A549 (cell line): ENCODE measurements around the gene LUZP2. TPM values are rescaled to one million over a fixed set of nuclear protein-coding genes. Genes with fewer than 3 reads are reported as not detected.

Experiments
- ATAC-seq, 2 experiments: fragments of 200-7000 bp in 1 of 2; fragments of >200 bp in 1 of 2; cut with Nextera tagmentation in 1 of 2; cut with Tn5 transposase in 1 of 2; 3 replicates each; pipeline versions ENCODE4 v1.8.0 to v1.9.1; 2018 to 2020; ENCODE audit warnings: mild to moderate bottlenecking in 1 of 2, moderate library complexity in 1 of 2
- CTCF ChIA-PET: fragments of 300-600 bp; sonication (Branson Sonifier 250); formaldehyde crosslinking; extraction: SDS; loops from one replicate; lab custom pipeline; 2021; ENCODE audit warnings: antibody characterized with exemption, inconsistent platforms; lab: Yijun Ruan, JAX
- POLR2A ChIA-PET: fragments of 350-600 bp; formaldehyde crosslinking; extraction: SDS; loops from one replicate; lab custom pipeline; 2021; ENCODE audit warnings: antibody characterized with exemption, inconsistent platforms; lab: Yijun Ruan, JAX
- DNase-seq, 2 experiments: peaks; one replicate each; pipeline versions ENCODE4 v3.0.0 to v3.0.0-alpha.2; 2011 to 2016; ENCODE audit warnings: low read depth in 1 of 2, low spot score in 1 of 2
- FAIRE-seq: peaks from 2 replicates; lab custom pipeline; 2011; peaks lifted over from hg19 to GRCh38; lab: Jason Lieb, UNC
- H3K27ac ChIP-seq, 2 experiments: fragments of >200 bp; sonication (Bioruptor Twin); formaldehyde crosslinking; 3 replicates each; pipeline ENCODE4 v1.5.1; 2016 to 2017
- H3K4me1 ChIP-seq: fragments of >200 bp; sonication (Bioruptor Twin); formaldehyde crosslinking; 3 replicates; pipeline ENCODE4 v1.6.1; 2016
- H3K4me2 ChIP-seq: fragments of >200 bp; sonication (Bioruptor Twin); formaldehyde crosslinking; 3 replicates; pipeline ENCODE4 v1.6.1; 2016
- H3K4me3 ChIP-seq: fragments of >200 bp; sonication (Bioruptor Twin); formaldehyde crosslinking; 3 replicates; pipeline ENCODE4 v1.5.1; 2016
- H3K9me3 ChIP-seq: fragments of >200 bp; sonication (Bioruptor Twin); formaldehyde crosslinking; 3 replicates; pipeline ENCODE4 v1.6.1; 2016
- CBX2 ChIP-seq: fragments of 200-600 bp; sonication (generic); IDR thresholded peaks from 2 replicates; pipeline ENCODE4 v1.6.1; 2016; ENCODE audit warnings: low read depth, mild to moderate bottlenecking, borderline replicate concordance
- E2F6 ChIP-seq: IDR thresholded peaks from 2 replicates; pipeline ENCODE4 v1.6.1; 2012; ENCODE audit warnings: low read depth, borderline replicate concordance
- EHMT2 ChIP-seq: fragments of 200-600 bp; sonication (generic); IDR thresholded peaks from 2 replicates; pipeline ENCODE4 v1.6.1; 2016; ENCODE audit warnings: antibody characterized with exemption, low read depth, mild to moderate bottlenecking, moderate library complexity
- EP300 ChIP-seq, 2 experiments: fragments of >200 bp; sonication (Bioruptor Twin); formaldehyde crosslinking; IDR thresholded peaks; 2 replicates in 1 of 2; 3 replicates in 1 of 2; pipeline ENCODE4 v1.6.1; 2016 to 2017
- ESRRA ChIP-seq: fragments of 150-350 bp; IDR thresholded peaks from 2 replicates; pipeline ENCODE4 v1.6.1; 2014; ENCODE audit warnings: mild to moderate bottlenecking, low read length, borderline replicate concordance
- FOXS1 ChIP-seq: fragments of 250-450 bp; sonication (Bioruptor Pico); IDR thresholded peaks from 2 replicates; pipeline ENCODE4 v1.5.0; 2020; ENCODE audit warnings: mild to moderate bottlenecking, moderate library complexity
- HEYL ChIP-seq: fragments of 250-450 bp; sonication (Bioruptor Pico); IDR thresholded peaks from 2 replicates; pipeline ENCODE4 v1.8.0; 2021; ENCODE audit warnings: mild to moderate bottlenecking, moderate library complexity
- HOXB5 ChIP-seq: fragments of 250-450 bp; sonication (Bioruptor Pico); IDR thresholded peaks from 2 replicates; pipeline ENCODE4 v1.5.0; 2020; ENCODE audit warnings: mild to moderate bottlenecking, moderate library complexity
- JUNB ChIP-seq: fragments of >200 bp; sonication (Bioruptor Twin); formaldehyde crosslinking; IDR thresholded peaks from 2 replicates; pipeline ENCODE4 v1.6.1; 2016
- MAX ChIP-seq: IDR thresholded peaks from 2 replicates; pipeline ENCODE4 v1.6.1; 2012
- MAZ ChIP-seq: fragments of 150-350 bp; IDR thresholded peaks from 2 replicates; pipeline ENCODE4 v1.6.1; 2014; ENCODE audit warnings: antibody characterized with exemption, low read depth, low read length, borderline replicate concordance
- NFE2L2 ChIP-seq: fragments of 150-350 bp; conservative IDR thresholded peaks from 2 replicates; pipeline ENCODE4 v1.6.1; 2014; ENCODE audit warnings: low read length
- PBX3 ChIP-seq: IDR thresholded peaks from 2 replicates; pipeline ENCODE4 v1.6.1; 2012
- RNF2 ChIP-seq: fragments of 200-600 bp; sonication (generic); IDR thresholded peaks from 2 replicates; pipeline ENCODE4 v1.6.1; 2016; ENCODE audit warnings: low read depth, mild to moderate bottlenecking, antibody characterized with exemption, moderate library complexity, borderline replicate concordance
- TFCP2L1 ChIP-seq: fragments of 250-450 bp; sonication (Bioruptor Pico); IDR thresholded peaks from 2 replicates; pipeline ENCODE4 v1.5.0; 2021; ENCODE audit warnings: mild to moderate bottlenecking
- ZFP36 ChIP-seq: fragments of 450-650 bp; IDR thresholded peaks from 2 replicates; pipeline ENCODE4 v1.6.1; 2014; ENCODE audit warnings: borderline replicate concordance; ENCODE audit not compliant: partially characterized antibody
- ZNF302 ChIP-seq: fragments of 250-450 bp; sonication (Bioruptor Pico); IDR thresholded peaks from 2 replicates; pipeline ENCODE4 v1.9.0; 2021; ENCODE audit warnings: inconsistent platforms, mild to moderate bottlenecking, moderate library complexity
- WGBS: methylation state at CpG from one replicate; pipeline ENCODE4 v1.1.6; 2017; ENCODE audit errors: missing lambda C conversion rate; 5-methylcytosine and 5-hydroxymethylcytosine counted together
- polyA plus RNA-seq, 4 experiments: library from polyadenylated mRNA; depleted of rRNA in 3 of 4; stranded (reverse); fragments of >200 nt; fragmentation: RNase III in 1 of 4; extraction: RNeasy Plus Mini Kit Qiagen cat#74134 plus additional on column Dnase treatment in 1 of 4; gene quantifications; 2 replicates in 3 of 4; 3 replicates in 1 of 4; pipeline ENCODE4 v1.2.3, GENCODE V29; 2011 to 2017

LUZP2 gene
- polyA plus RNA-seq, 2 of the 4 experiments (the other 2 are of a cell fraction): not detected

GRCh38 chr11:24588081-24588480 is 91.2 kb downstream of the LUZP2 start:
- WGBS: 9% methylated on average over 3 of the region's 3 CpGs
- Histone ChIP-seq H3K4me3 (no peak overlapping the region), H3K27ac (no peak overlapping the region)
- no peak for FAIRE-seq
- TF ChIP-seq JUNB (peak; percentile 29; the same call in 1 of the 2 replicates), FOXS1 (CRISPR knock-in tag) (no peak)
- TF ChIP-seq, all 56 proteins: peak for 1
- ChIA-PET POLR2A (no interaction called here), CTCF (no interaction called here)
- ATAC-seq (no peak), DNase-seq (no peak)
- no peaks in the 10 kb centered on the region for H3K9me3 ChIP-seq
- H3K4me2 ChIP-seq: peak overlapping the region; percentile 28; the same call in 1 of the 3 replicates
- H3K4me1 ChIP-seq: peaks cover 19% of the 10 kb centered on the region

GRCh38 chr11:24589064-24589463 is 92.2 kb downstream of the LUZP2 start:
- Histone ChIP-seq H3K27ac (no peak overlapping the region), H3K4me3 (no peak overlapping the region), H3K4me1 (peaks cover 19% of the 10 kb centered on the region), H3K4me2 (no peak overlapping the region), H3K9me3 (no peaks in the 10 kb centered on the region)
- POLR2A ChIA-PET: no interaction called here
- DNase-seq (no peak), FAIRE-seq (no peak), ATAC-seq (no peak)
- 17% methylated on average over 1 of the region's 1 CpG for WGBS
- TF ChIP-seq ZFP36: no peak
- TF ChIP-seq EP300 (IDR thresholded peaks at IDR 0.05): no peak
- TF ChIP-seq FOXS1 (CRISPR knock-in tag): no peak
- TF ChIP-seq ZNF302: no peak
- TF ChIP-seq MAX: no peak
- TF ChIP-seq NFE2L2: no peak
- CTCF ChIA-PET: no interaction called here

- Histone ChIP-seq H3K4me3 (no peak overlapping the region), H3K4me2 (no peak overlapping the region), H3K4me1 (peaks cover 7% of the 10 kb centered on the region; the same call in 2 of the 3 replicates), H3K9me3 (no peaks in the 10 kb centered on the region), H3K27ac (no peak overlapping the region)
- ATAC-seq (no peak), DNase-seq (no peak)
- ChIA-PET POLR2A (no interaction called here), CTCF (no interaction called here)
- 26% methylated on average over 2 of the region's 2 CpGs for WGBS
- TF ChIP-seq ESRRA: no peak
- no peak for TF ChIP-seq RNF2
- TF ChIP-seq HEYL (CRISPR knock-in tag): no peak
- TF ChIP-seq HOXB5: no peak
- no peak for TF ChIP-seq CBX2
- no peak for TF ChIP-seq PBX3
- TF ChIP-seq, all 56 proteins: peak for 0
- no peak for FAIRE-seq
These were observed 94.4 kb downstream of the LUZP2 start for GRCh38 chr11:24591283-24591682.

DNA sequence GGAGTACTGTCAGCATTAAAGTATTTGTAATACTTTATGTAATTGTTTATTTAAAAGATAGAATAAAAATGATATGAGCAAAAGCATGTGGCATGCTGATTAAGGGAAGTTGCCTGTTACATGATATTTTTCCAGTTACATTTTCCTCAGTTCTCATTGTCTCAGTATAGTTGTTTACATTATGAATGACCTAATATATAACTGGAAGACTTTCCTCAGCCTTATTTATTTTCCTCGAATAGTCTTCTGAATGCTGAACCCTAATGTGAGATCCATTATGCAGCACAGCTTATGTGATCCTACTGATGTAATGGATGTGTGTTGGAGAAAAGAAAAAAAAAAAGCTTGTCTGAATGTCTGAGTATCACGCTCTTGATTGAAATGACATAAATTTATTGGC is 95.5 kb downstream of the LUZP2 start:
- no peak for FAIRE-seq
- H3K4me3 ChIP-seq: no peak overlapping the region
- ChIA-PET CTCF (no interaction called here), POLR2A (no interaction called here)
- H3K4me2 ChIP-seq: no peak overlapping the region
- TF ChIP-seq TFCP2L1 (CRISPR knock-in tag): no peak
- TF ChIP-seq MAZ: no peak
- peaks cover 5% of the 10 kb centered on the region; the same call in 2 of the 3 replicates for H3K4me1 ChIP-seq
- WGBS: 36% methylated on average over 2 of the region's 2 CpGs
- H3K27ac ChIP-seq: no peak overlapping the region
- H3K9me3 ChIP-seq: no peaks in the 10 kb centered on the region
- ATAC-seq: no peak
- no peak for DNase-seq

DNA sequence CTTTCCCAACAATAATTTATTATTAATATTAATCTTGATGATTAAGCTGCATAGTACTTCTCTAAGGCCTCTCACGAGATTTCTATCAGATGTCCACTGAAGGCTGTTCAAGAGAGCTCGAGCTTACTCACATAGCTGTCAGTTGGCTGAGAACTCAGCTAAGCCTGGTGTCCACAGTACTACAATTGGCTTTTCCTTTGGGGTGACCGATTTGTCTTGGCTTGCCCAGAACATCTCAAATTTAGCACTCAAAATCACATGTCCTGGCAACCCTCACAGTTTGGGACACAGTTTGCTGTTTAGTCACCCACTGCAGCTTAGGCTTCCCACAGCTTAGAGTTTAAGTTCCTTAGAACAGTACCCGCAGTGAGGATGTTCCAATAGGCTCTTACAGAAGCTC is 96.5 kb downstream of the LUZP2 start:
- Histone ChIP-seq H3K4me2 (no peak overlapping the region), H3K4me3 (no peak overlapping the region), H3K27ac (no peak overlapping the region), H3K4me1 (no peaks in the 10 kb centered on the region), H3K9me3 (no peaks in the 10 kb centered on the region)
- ChIA-PET CTCF (no interaction called here), POLR2A (no interaction called here)
- FAIRE-seq (no peak), DNase-seq (no peak), ATAC-seq (no peak)
- 31% methylated on average over 4 of the region's 4 CpGs for WGBS
- TF ChIP-seq PBX3 (no peak), EHMT2 (no peak), FOXS1 (CRISPR knock-in tag) (no peak), E2F6 (no peak)
